HEK293 (cell line): ENCODE measurements around the gene BID.

Source experiments
- CTCF ChIA-PET: fragments of 350-600 bp; formaldehyde crosslinking; extraction: SDS; loops from one replicate; lab custom pipeline; 2021; ENCODE audit warnings: antibody characterized with exemption; lab: Yijun Ruan, JAX
- POLR2A ChIA-PET: fragments of 300-600 bp; formaldehyde crosslinking; extraction: SDS; loops from one replicate; lab custom pipeline; 2020; ENCODE audit warnings: antibody characterized with exemption, inconsistent platforms; lab: Yijun Ruan, JAX
- H3K27ac ChIP-seq: fragments of 200-500 bp; sonication (Bioruptor generic); 2 replicates; pipeline ENCODE4 v1.5.1; 2014; ENCODE audit warnings: low read depth, low read length, control low read depth, inconsistent platforms; ENCODE audit errors: extremely low read depth
- H3K36me3 ChIP-seq, 2 experiments: fragments of 200-500 bp in 1 of 2; sonication (Bioruptor generic) in 1 of 2; 1 replicate in 1 of 2; 2 replicates in 1 of 2; pipeline ENCODE4 v1.5.1; 2014 to 2017; ENCODE audit warnings: inconsistent platforms in 2 of 2, low read length in 2 of 2; ENCODE audit not compliant: control insufficient read depth in 2 of 2, insufficient read depth in 1 of 2
- H3K4me1 ChIP-seq: fragments of 200-500 bp; sonication (Bioruptor generic); 2 replicates; pipeline ENCODE4 v1.5.1; 2014; ENCODE audit warnings: mild to moderate bottlenecking, low read length, inconsistent platforms; ENCODE audit not compliant: control insufficient read depth, insufficient read depth
- H3K4me3 ChIP-seq: 2 replicates; pipeline ENCODE4 v1.5.1; 2011; ENCODE audit warnings: low read depth, mild to moderate bottlenecking, control low read depth, low read length, moderate library complexity
- H3K9me3 ChIP-seq: fragments of 200-500 bp; sonication (Bioruptor generic); 2 replicates; pipeline ENCODE4 v1.5.1; 2014; ENCODE audit warnings: low read depth, low read length, inconsistent platforms; ENCODE audit not compliant: control insufficient read depth, insufficient read depth
- GLIS1 ChIP-seq: fragments of 450-650 bp; formaldehyde crosslinking; IDR thresholded peaks from 2 replicates; pipeline ENCODE4 v1.5.1; 2016; ENCODE audit warnings: missing biosample characterization, missing genetic modification characterization
- KLF10 ChIP-seq: fragments of 450-650 bp; IDR thresholded peaks from 2 replicates; pipeline ENCODE4 v1.5.1; 2018; ENCODE audit warnings: missing biosample characterization, mild to moderate bottlenecking, missing genetic modification characterization
- RBAK ChIP-seq: fragments of 450-650 bp; formaldehyde crosslinking; IDR thresholded peaks from 2 replicates; pipeline ENCODE4 v1.5.1; 2016; ENCODE audit warnings: missing biosample characterization, missing genetic modification characterization
- SETDB1 ChIP-seq: IDR thresholded peaks from one replicate; pipeline ENCODE4 v1.6.1; 2017; ENCODE audit warnings: mild to moderate bottlenecking, low read length, moderate library complexity, mixed read lengths; ENCODE audit not compliant: insufficient read length
- SP7 ChIP-seq: fragments of 450-650 bp; formaldehyde crosslinking; IDR thresholded peaks from 2 replicates; pipeline ENCODE4 v1.5.1; 2016; ENCODE audit warnings: missing biosample characterization, missing genetic modification characterization
- ZBTB11 ChIP-seq: fragments of 450-650 bp; formaldehyde crosslinking; conservative IDR thresholded peaks from 2 replicates; pipeline ENCODE4 v1.5.1; 2016; ENCODE audit warnings: low read depth, missing biosample characterization, missing genetic modification characterization
- ZBTB6 ChIP-seq: fragments of 450-650 bp; formaldehyde crosslinking; IDR thresholded peaks from 2 replicates; pipeline ENCODE4 v1.5.1; 2017; ENCODE audit warnings: missing biosample characterization, missing genetic modification characterization
- ZFHX2 ChIP-seq: fragments of 450-650 bp; formaldehyde crosslinking; conservative IDR thresholded peaks from 2 replicates; pipeline ENCODE4 v1.5.1; 2016; ENCODE audit warnings: missing biosample characterization, missing genetic modification characterization
- ZIC2 ChIP-seq: fragments of 450-650 bp; formaldehyde crosslinking; IDR thresholded peaks from 2 replicates; pipeline ENCODE4 v1.5.1; 2016; ENCODE audit warnings: missing biosample characterization, missing genetic modification characterization
- ZNF10 ChIP-seq: fragments of 450-650 bp; formaldehyde crosslinking; IDR thresholded peaks from 2 replicates; pipeline ENCODE4 v1.5.1; 2017; ENCODE audit warnings: missing biosample characterization, missing genetic modification characterization
- ZNF121 ChIP-seq: fragments of 450-650 bp; formaldehyde crosslinking; IDR thresholded peaks from 2 replicates; pipeline ENCODE4 v1.5.1; 2016; ENCODE audit warnings: missing biosample characterization, missing genetic modification characterization
- ZNF23 ChIP-seq: fragments of 450-650 bp; formaldehyde crosslinking; IDR thresholded peaks from 2 replicates; pipeline ENCODE4 v1.5.1; 2016; ENCODE audit warnings: missing biosample characterization, missing genetic modification characterization, borderline replicate concordance
- ZNF280C ChIP-seq: fragments of 450-650 bp; formaldehyde crosslinking; IDR thresholded peaks from 2 replicates; pipeline ENCODE4 v1.5.1; 2016; ENCODE audit warnings: missing biosample characterization, missing genetic modification characterization
- ZNF354C ChIP-seq: fragments of 450-650 bp; formaldehyde crosslinking; IDR thresholded peaks from 2 replicates; pipeline ENCODE4 v1.5.1; 2016; ENCODE audit warnings: missing biosample characterization, missing genetic modification characterization, low read depth, borderline replicate concordance
- ZNF362 ChIP-seq: fragments of 450-650 bp; formaldehyde crosslinking; IDR thresholded peaks from 2 replicates; pipeline ENCODE4 v1.5.1; 2016; ENCODE audit warnings: missing biosample characterization, missing genetic modification characterization
- ZNF473 ChIP-seq: fragments of 450-650 bp; formaldehyde crosslinking; IDR thresholded peaks from 2 replicates; pipeline ENCODE4 v1.5.1; 2017; ENCODE audit warnings: missing biosample characterization, missing genetic modification characterization
- ZNF544 ChIP-seq: fragments of 450-650 bp; formaldehyde crosslinking; IDR thresholded peaks from 2 replicates; pipeline ENCODE4 v1.5.0; 2017; ENCODE audit warnings: missing biosample characterization, missing genetic modification characterization
- ZNF548 ChIP-seq: fragments of 450-650 bp; formaldehyde crosslinking; IDR thresholded peaks from 2 replicates; pipeline ENCODE4 v1.5.1; 2016; ENCODE audit warnings: missing biosample characterization, missing genetic modification characterization
- ZNF654 ChIP-seq: fragments of 450-650 bp; formaldehyde crosslinking; IDR thresholded peaks from 2 replicates; pipeline ENCODE4 v1.5.1; 2016; ENCODE audit warnings: low read depth, missing biosample characterization, missing genetic modification characterization
- ZNF692 ChIP-seq: fragments of 450-650 bp; formaldehyde crosslinking; IDR thresholded peaks from 2 replicates; pipeline ENCODE4 v1.5.1; 2016; ENCODE audit warnings: missing biosample characterization, missing genetic modification characterization
- ZNF76 ChIP-seq: fragments of 450-650 bp; formaldehyde crosslinking; IDR thresholded peaks from 2 replicates; pipeline ENCODE4; 2016; ENCODE audit warnings: low read depth, missing biosample characterization, missing genetic modification characterization, borderline replicate concordance

Gene BID

GRCh38 chr22:17785185-17786184 is 11.2 kb upstream of the BID start (continued):
- no peak for TF ChIP-seq ZNF362 (tag by site-specific recombination)
- no peak for TF ChIP-seq ZNF76
- no peak for TF ChIP-seq ZNF280C
- no peak for TF ChIP-seq ZNF23 (tag by site-specific recombination)
- TF ChIP-seq ZFHX2 (tag by site-specific recombination), result 0 out of 2 replicates have a peak, but pooled peaks have one; percentile 31
- 0 out of 2 replicates have a peak, but pooled peaks have one; percentile 10 for TF ChIP-seq ZNF654
- no peak for TF ChIP-seq ZNF544
- no peak for TF ChIP-seq ZNF548 (tag by site-specific recombination)
- no peak for TF ChIP-seq RBAK (tag by site-specific recombination)
- TF ChIP-seq ZBTB6 (tag by site-specific recombination), result no peak
- TF ChIP-seq ZNF692 (tag by site-specific recombination), result 0 out of 2 replicates have a peak, but pooled peaks have one; percentile 32
- TF ChIP-seq SP7, result 0 out of 2 replicates have a peak, but pooled peaks have one; percentile 28
- TF ChIP-seq ZNF473 (tag by site-specific recombination), result no peak
- no peak for TF ChIP-seq KLF10 (tag by site-specific recombination)
- TF ChIP-seq ZNF354C, result no peak

- Histone ChIP-seq H3K4me3 (no peak overlapping the region), H3K36me3 (peaks cover 0 to 17% of the 10 kb centered on the region in 2 experiments; a peak in 1 of 3 replicates), H3K27ac (no peak overlapping the region), H3K4me1 (peaks cover 3% of the 10 kb centered on the region; the same call in 1 of the 2 replicates), H3K9me3 (no peaks in the 10 kb centered on the region)
- TF ChIP-seq ZBTB11 (tag by site-specific recombination) (no peak), ZIC2 (tag by site-specific recombination) (peak; percentile 44), SETDB1 (no peak), ZNF10 (tag by site-specific recombination) (no peak), GLIS1 (tag by site-specific recombination) (peak; percentile 43; the same call in 1 of the 2 replicates), ZNF121 (tag by site-specific recombination) (no peak), ZNF354C (no peak)
- CTCF ChIA-PET, result interaction anchor here (0.6 to 4.9 kb wide), 11 partner anchors 20 to 229 kb away, joined by 3 to 63 read pairs (median 4); no protein-coding TSS in a partner anchor
- POLR2A ChIA-PET, result interaction anchor here (1.0 to 1.5 kb wide), 5 partner anchors 11 to 293 kb away, joined by 3 to 5 read pairs (median 4); partner anchors contain the start of gene PEX26
Measured at GRCh38 chr22:17784776-17785175, 10.5 kb upstream of the BID start.
